H9 (cell line): ENCODE data around the gene TM9SF1. TPM values are rescaled to one million over a fixed set of nuclear protein-coding genes. Genes with fewer than 3 reads are reported as not detected.

Source experiments
- DNase-seq: peaks from one replicate; pipeline ENCODE4 v3.0.0-alpha.2; 2017
- H2AFZ ChIP-seq: one replicate; pipeline ENCODE4 v1.6.1; 2013; ENCODE audit warnings: mild to moderate bottlenecking, low read length, control low read depth, moderate library complexity
- H2AK5ac ChIP-seq: 2 replicates; pipeline ENCODE4 v1.6.1; 2013; ENCODE audit warnings: low read length, control low read depth, mixed read lengths; ENCODE audit not compliant: insufficient read length
- H2BK120ac ChIP-seq: one replicate; pipeline ENCODE4 v1.6.1; 2013; ENCODE audit warnings: low read depth, mild to moderate bottlenecking, low read length, control low read depth, inconsistent platforms; ENCODE audit not compliant: poor library complexity, severe bottlenecking
- H2BK12ac ChIP-seq: 2 replicates; pipeline ENCODE4 v1.6.1; 2013; ENCODE audit warnings: low read length, control low read depth, mixed read lengths, low read depth; ENCODE audit not compliant: insufficient read length
- H2BK15ac ChIP-seq: 2 replicates; pipeline ENCODE4 v1.6.1; 2013; ENCODE audit warnings: low read depth, low read length, control low read depth
- H2BK20ac ChIP-seq: one replicate; pipeline ENCODE4 v1.6.1; 2013; ENCODE audit warnings: low read depth, mild to moderate bottlenecking, low read length, control low read depth, inconsistent platforms; ENCODE audit not compliant: poor library complexity, severe bottlenecking
- H2BK5ac ChIP-seq: 2 replicates; pipeline ENCODE4 v1.6.1; 2013; ENCODE audit warnings: low read length, control low read depth, mixed read lengths; ENCODE audit not compliant: insufficient read length
- H3K14ac ChIP-seq: 2 replicates; pipeline ENCODE4 v1.6.1; 2013; ENCODE audit warnings: low read length, control low read depth; ENCODE audit not compliant: insufficient read depth
- H3K18ac ChIP-seq: 2 replicates; pipeline ENCODE4 v1.6.1; 2013; ENCODE audit warnings: low read depth, mild to moderate bottlenecking, mixed read lengths, low read length, control low read depth; ENCODE audit not compliant: insufficient read length
- H3K23ac ChIP-seq: 2 replicates; pipeline ENCODE4 v1.6.1; 2013; ENCODE audit warnings: low read length, control low read depth, mixed read lengths, low read depth; ENCODE audit not compliant: insufficient read length
- H3K23me2 ChIP-seq: 2 replicates; pipeline ENCODE4 v1.6.1; 2013; ENCODE audit warnings: low read depth, mild to moderate bottlenecking, mixed read lengths, low read length, control low read depth; ENCODE audit not compliant: insufficient read length, poor library complexity, severe bottlenecking
- H3K27ac ChIP-seq: 2 replicates; pipeline ENCODE4 v1.5.1; 2013; ENCODE audit warnings: low read length, control low read depth, mixed read lengths, low read depth; ENCODE audit not compliant: insufficient read length
- H3K27me3 ChIP-seq: 2 replicates; pipeline ENCODE4 v1.6.1; 2013; ENCODE audit warnings: low read length, control low read depth, inconsistent platforms; ENCODE audit not compliant: insufficient read depth
- H3K4ac ChIP-seq: 2 replicates; pipeline ENCODE4 v1.6.1; 2013; ENCODE audit warnings: low read depth, mild to moderate bottlenecking, control low read depth, inconsistent platforms, low read length, moderate library complexity
- H3K4me1 ChIP-seq: 2 replicates; pipeline ENCODE4 v1.6.1; 2013; ENCODE audit warnings: low read length, control low read depth, inconsistent platforms; ENCODE audit not compliant: insufficient read depth
- H3K4me2 ChIP-seq: 2 replicates; pipeline ENCODE4 v1.6.1; 2013; ENCODE audit warnings: low read length, control low read depth, mixed read lengths; ENCODE audit not compliant: insufficient read length, insufficient read depth
- H3K56ac ChIP-seq: 2 replicates; pipeline ENCODE4 v1.6.1; 2013; ENCODE audit warnings: low read depth, mild to moderate bottlenecking, mixed read lengths, low read length, control low read depth; ENCODE audit not compliant: insufficient read length
- H3K79me1 ChIP-seq: 2 replicates; pipeline ENCODE4 v1.6.1; 2013; ENCODE audit warnings: low read depth, mild to moderate bottlenecking, moderate library complexity, low read length, control low read depth, inconsistent platforms; ENCODE audit not compliant: insufficient read depth, poor library complexity, severe bottlenecking
- H3K79me2 ChIP-seq: 2 replicates; pipeline ENCODE4 v1.6.1; 2013; ENCODE audit warnings: low read length, control low read depth, inconsistent platforms; ENCODE audit not compliant: insufficient read depth
- H3K9ac ChIP-seq: 2 replicates; pipeline ENCODE4 v1.6.1; 2013; ENCODE audit warnings: low read length, control low read depth, mixed read lengths; ENCODE audit not compliant: insufficient read length; ENCODE audit errors: extremely low read depth
- H3K9me3 ChIP-seq: one replicate; pipeline ENCODE4 v1.6.1; 2013; ENCODE audit warnings: low read depth, low read length, inconsistent platforms; ENCODE audit not compliant: control insufficient read depth
- H3T11ph ChIP-seq: one replicate; pipeline ENCODE4 v1.6.1; 2013; ENCODE audit warnings: mild to moderate bottlenecking, low read length, control low read depth, inconsistent platforms
- H4K20me1 ChIP-seq: one replicate; pipeline ENCODE4 v1.6.1; 2013; ENCODE audit not compliant: control insufficient read depth, insufficient read length, insufficient read depth
- H4K5ac ChIP-seq: 2 replicates; pipeline ENCODE4 v1.6.1; 2013; ENCODE audit warnings: low read depth, mild to moderate bottlenecking, mixed read lengths, low read length, control low read depth; ENCODE audit not compliant: insufficient read length
- H4K8ac ChIP-seq: replicated peaks from 2 replicates; pipeline ENCODE4 v1.6.1; 2013; ENCODE audit warnings: low read length, control low read depth, mixed read lengths, low read depth; ENCODE audit not compliant: insufficient read length
- H4K91ac ChIP-seq: 2 replicates; pipeline ENCODE4 v1.6.1; 2013; ENCODE audit warnings: low read depth, mild to moderate bottlenecking, moderate library complexity, mixed read lengths, low read length, control low read depth; ENCODE audit not compliant: insufficient read length
- H3K27ac Mint-ChIP-seq, 3 experiments: 2 replicates in 2 of 3; 3 replicates in 1 of 3; pipeline ENCODE4 v1.8.0; 2020 to 2021; ENCODE audit warnings: mixed read lengths in 3 of 3, mild to moderate bottlenecking in 1 of 3, moderate library complexity in 1 of 3
- H3K27me3 Mint-ChIP-seq: 2 replicates; pipeline ENCODE4 v1.8.0; 2021; ENCODE audit warnings: low read depth, mild to moderate bottlenecking, moderate library complexity, mixed read lengths
- H3K36me3 Mint-ChIP-seq, 3 experiments: 2 replicates in 2 of 3; 3 replicates in 1 of 3; pipeline ENCODE4 v1.8.0; 2020 to 2021; ENCODE audit warnings: low read depth in 3 of 3, mixed read lengths in 3 of 3; ENCODE audit not compliant: insufficient read depth in 1 of 3
- H3K4me1 Mint-ChIP-seq, 2 experiments: 2 replicates each; pipeline ENCODE4 v1.8.0; 2020; ENCODE audit warnings: mixed read lengths in 2 of 2
- H3K4me3 Mint-ChIP-seq, 2 experiments: 2 replicates in 1 of 2; 3 replicates in 1 of 2; pipeline ENCODE4 v1.8.0; 2020 to 2021; ENCODE audit warnings: mild to moderate bottlenecking in 2 of 2, mixed read lengths in 2 of 2, moderate library complexity in 1 of 2
- H3K9me3 Mint-ChIP-seq, 2 experiments: 2 replicates in 1 of 2; 3 replicates in 1 of 2; pipeline ENCODE4 v1.8.0; 2020; ENCODE audit warnings: mild to moderate bottlenecking in 2 of 2, mixed read lengths in 2 of 2, moderate library complexity in 1 of 2
- WGBS: extraction: QIAGEN DNeasy Blood & Tissue Kit; methylation state at CpG from one replicate; pipeline ENCODE4 v1.1.7; 2013; ENCODE audit warnings: missing lambda C conversion rate, low lambda C conversion rate, mixed read lengths; ENCODE audit not compliant: insufficient read length; ENCODE audit errors: extremely low coverage; 5-methylcytosine and 5-hydroxymethylcytosine counted together
- total RNA-seq: library from RNA; stranded (reverse); gene quantifications from 2 replicates; pipeline ENCODE4 v1.2.1, GENCODE V29; 2021
- TF ChIP-seq, protein P1 (sequence below): fragments of 200-600 bp; sonication (generic); conservative IDR thresholded peaks from 3 replicates; pipeline ENCODE4 v1.8.0; 2021; ENCODE audit warnings: antibody characterized with exemption, mild to moderate bottlenecking

The TM9SF1 gene
- total RNA-seq, 1 experiment from 2014 or later, result 31.6 TPM

GRCh38 chr14:24172871-24173281 lies 22.4 kb downstream of the TM9SF1 start:
- Mint-ChIP-seq H3K9me3 (no peaks in the 10 kb centered on the region; a peak in 1 of 5 replicates), H3K36me3 (peaks cover 7 to 25% (median 23%) of the 10 kb centered on the region in 3 experiments; a peak in 6 of 7 replicates), H3K27me3 (no peaks in the 10 kb centered on the region; the same call in 1 of the 2 replicates), H3K27ac (no peak overlapping the region), H3K4me1 (peaks cover 5 to 13% of the 10 kb centered on the region in 2 experiments; a peak in 3 of 4 replicates), H3K4me3 (peak overlapping the region; percentile 69 to 75; a peak in 4 of 5 replicates)
- H4K91ac ChIP-seq, result no peak overlapping the region
- H2AFZ ChIP-seq, result no peak overlapping the region
- H3T11ph ChIP-seq, result no peak overlapping the region
- no peak overlapping the region for H4K5ac ChIP-seq
- DNase-seq, result no peak
- H3K23ac ChIP-seq, result no peak overlapping the region
- no peak overlapping the region for H2BK12ac ChIP-seq
- no peak overlapping the region for H3K14ac ChIP-seq
- peaks cover 10% of the 10 kb centered on the region for H3K23me2 ChIP-seq
- H3K9ac ChIP-seq, result no peak overlapping the region
- H3K27ac ChIP-seq, result no peak overlapping the region
- H3K4me1 ChIP-seq, result no peaks in the 10 kb centered on the region
- no peaks in the 10 kb centered on the region for H3K79me2 ChIP-seq
- H3K18ac ChIP-seq, result no peak overlapping the region
- no peaks in the 10 kb centered on the region for H3K9me3 ChIP-seq
- no peak overlapping the region for H3K56ac ChIP-seq
- H2BK5ac ChIP-seq, result no peak overlapping the region
- no peaks in the 10 kb centered on the region for H4K20me1 ChIP-seq
- no peak overlapping the region for H4K8ac ChIP-seq
- no peak overlapping the region for H2BK20ac ChIP-seq
- TF ChIP-seq, protein P1, sequence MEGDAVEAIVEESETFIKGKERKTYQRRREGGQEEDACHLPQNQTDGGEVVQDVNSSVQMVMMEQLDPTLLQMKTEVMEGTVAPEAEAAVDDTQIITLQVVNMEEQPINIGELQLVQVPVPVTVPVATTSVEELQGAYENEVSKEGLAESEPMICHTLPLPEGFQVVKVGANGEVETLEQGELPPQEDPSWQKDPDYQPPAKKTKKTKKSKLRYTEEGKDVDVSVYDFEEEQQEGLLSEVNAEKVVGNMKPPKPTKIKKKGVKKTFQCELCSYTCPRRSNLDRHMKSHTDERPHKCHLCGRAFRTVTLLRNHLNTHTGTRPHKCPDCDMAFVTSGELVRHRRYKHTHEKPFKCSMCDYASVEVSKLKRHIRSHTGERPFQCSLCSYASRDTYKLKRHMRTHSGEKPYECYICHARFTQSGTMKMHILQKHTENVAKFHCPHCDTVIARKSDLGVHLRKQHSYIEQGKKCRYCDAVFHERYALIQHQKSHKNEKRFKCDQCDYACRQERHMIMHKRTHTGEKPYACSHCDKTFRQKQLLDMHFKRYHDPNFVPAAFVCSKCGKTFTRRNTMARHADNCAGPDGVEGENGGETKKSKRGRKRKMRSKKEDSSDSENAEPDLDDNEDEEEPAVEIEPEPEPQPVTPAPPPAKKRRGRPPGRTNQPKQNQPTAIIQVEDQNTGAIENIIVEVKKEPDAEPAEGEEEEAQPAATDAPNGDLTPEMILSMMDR, result no peak
- no peaks in the 10 kb centered on the region for H3K27me3 ChIP-seq
- no CpG with 5 or more reads among the region's 20 CpGs for WGBS
- no peak overlapping the region for H3K4me2 ChIP-seq
- H2BK15ac ChIP-seq, result no peak overlapping the region
- no peak overlapping the region for H2BK120ac ChIP-seq
- H2AK5ac ChIP-seq, result no peak overlapping the region
- H3K79me1 ChIP-seq, result no peaks in the 10 kb centered on the region
- no peak overlapping the region for H3K4ac ChIP-seq
